ENCODE results near the gene PRSS27.
A peak's percentile ranks its signal among the peaks of the same experiment; 100 is the strongest.
"Not testable (repeated sequence)": the region's sequence is repeated elsewhere in the genome, so short reads cannot be mapped to it uniquely, and the experiment has no call there.

Gene PRSS27

DNA sequence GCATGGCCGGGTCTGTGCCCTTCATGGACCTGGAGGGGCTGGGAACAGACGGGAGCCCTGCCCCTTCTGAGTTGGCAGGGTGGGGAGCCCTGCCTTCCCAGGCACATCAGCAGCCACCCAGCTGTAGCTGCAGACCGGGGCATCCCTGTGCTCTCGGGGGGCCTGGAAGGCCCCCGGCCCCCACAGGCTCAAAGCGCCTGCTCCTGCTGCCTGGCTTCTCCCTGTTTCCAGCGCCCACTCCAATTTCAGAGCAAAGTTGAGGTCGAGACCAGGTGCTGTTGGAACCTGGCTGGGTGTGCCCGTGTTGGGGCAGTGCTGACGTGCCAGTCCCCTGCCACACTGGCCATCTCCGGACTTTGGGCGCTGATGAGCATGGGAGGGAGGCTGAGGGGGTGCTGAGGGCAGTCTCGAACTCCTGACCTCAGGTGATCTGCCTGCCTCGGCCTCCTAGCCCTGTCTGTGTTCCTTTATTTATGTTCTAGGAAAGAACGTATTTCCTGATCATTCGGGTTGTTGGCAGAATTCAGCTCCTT, 4.9 kb upstream of the PRSS27 start:
- DNase-seq (ENCODE audit: low read depth): no peak

- no peak for DNase-seq (ENCODE audit: low read depth)
These were observed 4.2 kb upstream of the PRSS27 start for GRCh38 chr16:2724088-2724676.

GRCh38 chr16:2721634-2722173, 1.7 kb upstream of the PRSS27 start:
- DNase-seq (ENCODE audit: low read depth): not testable (repeated sequence)

DNA sequence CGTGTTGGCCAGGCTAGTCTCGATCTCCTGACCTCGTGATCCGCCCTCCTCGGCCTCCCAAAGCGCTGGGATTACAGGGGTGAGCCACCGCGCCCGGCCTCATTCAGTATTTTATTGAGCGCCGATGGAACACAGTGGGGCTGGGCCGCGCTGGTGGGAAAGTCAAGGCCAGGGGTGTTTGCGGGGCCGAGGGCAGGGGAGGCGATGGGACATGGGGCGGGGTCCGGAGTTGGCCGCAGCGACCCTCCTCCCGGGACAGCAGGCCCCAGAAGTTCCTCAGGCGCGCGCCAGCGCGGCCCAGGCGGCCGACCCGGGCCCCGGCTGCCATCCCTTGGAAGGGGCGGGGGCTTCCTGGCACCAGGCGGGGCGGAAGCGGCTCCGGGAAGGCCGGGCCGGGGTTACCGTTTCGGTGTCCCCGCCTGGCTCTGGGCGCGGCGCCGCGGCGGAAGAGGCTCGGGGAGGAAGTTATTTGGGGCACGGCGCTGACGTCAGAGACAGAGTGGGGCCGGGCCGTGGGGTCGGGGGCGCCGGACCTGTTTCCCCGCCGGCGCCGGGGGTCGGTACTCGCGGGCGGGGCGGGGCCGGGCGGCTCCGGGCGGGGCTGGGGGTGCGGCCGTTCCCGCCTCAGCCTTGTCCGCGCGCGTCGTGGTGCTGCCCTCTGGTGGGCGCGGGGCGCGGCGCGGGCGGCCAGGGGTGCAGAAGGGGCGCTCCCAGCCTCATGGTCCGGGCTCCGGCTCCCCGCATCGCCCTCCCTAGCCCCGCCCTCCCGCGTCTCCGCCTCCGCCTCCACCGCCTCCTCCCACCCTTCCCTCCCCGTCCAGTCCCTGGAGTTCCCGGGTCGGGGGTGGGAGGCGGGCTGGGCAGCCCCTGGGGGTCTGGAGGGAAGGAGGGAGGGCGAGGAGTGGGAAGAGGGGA, 952 bp upstream of the PRSS27 start:
- peak; percentile 77 for DNase-seq (ENCODE audit: low read depth)

GRCh38 chr16:2719328-2720063, 528 bp downstream of the PRSS27 start:
- no peak for DNase-seq (ENCODE audit: low read depth)

GRCh38 chr16:2717383-2718263, 2.4 kb downstream of the PRSS27 start:
- no peak for DNase-seq (ENCODE audit: low read depth)

DNA sequence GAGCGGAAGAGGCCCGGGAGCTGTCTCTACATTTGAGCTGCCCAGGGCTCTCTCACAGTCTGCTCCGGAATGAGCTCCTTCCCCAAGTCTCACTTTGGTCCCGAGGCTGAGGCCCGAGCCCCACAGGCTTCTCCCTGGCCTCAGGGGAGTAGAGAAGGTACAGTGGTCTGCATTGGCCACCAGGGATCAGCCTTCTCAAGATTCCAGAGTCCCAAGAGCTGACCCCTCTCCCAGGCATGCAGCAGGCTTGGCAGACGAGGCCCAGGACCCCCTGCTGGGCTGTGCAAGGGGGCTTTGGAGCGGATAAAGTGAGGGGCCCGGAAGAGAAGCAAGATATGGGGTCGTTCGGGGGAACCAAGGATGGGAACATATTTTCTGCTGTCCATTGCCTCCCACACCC, 3.1 kb downstream of the PRSS27 start:
- DNase-seq (ENCODE audit: low read depth): no peak

DNA sequence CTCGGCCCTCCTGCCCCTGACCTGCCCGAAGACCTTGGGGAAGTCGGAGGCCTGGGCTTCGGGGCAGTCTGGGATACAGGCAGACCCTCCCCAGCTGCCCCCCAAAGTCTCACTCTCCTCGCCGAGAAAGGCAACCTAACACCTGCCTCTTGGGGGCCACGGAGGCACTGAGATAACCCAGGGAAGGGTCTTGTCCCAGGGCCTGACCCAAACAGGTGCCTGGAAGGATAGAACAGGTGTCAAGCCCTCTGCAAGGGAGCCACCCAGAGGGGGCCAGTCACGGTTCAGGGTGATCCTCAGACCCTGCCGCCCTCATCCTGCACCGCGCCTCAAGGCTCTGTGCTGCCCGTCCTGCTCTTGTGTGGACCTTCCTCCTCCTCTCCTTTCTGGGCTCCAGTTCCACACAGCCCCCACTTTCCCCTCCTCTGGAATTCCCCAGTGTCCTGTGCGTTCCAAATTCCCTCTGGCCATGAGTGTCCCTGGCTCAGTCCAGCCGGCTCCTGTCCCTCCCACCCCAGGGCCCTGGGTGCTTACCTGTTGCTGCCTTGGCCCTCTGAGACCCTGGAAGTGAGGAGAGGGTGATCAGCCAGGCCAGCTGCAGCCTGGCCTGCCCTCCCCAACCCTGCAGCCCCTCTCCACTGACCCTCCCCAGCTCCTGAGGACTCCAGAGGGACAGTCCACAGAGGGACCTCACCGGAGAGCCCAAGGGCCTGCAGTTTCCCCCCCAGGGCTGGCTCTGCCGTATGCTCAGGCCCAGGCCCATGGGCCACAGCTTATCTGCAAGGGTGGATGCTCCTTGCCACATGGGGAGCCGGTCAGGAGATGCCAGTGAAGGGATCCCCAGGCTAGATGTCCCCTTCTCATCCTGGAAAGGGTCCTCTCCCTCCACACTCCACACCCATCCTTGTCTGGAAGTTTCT, 3.8 kb downstream of the PRSS27 start:
- no peak for DNase-seq (ENCODE audit: low read depth)

GRCh38 chr16:2715519-2715918, 4.5 kb downstream of the PRSS27 start:
- peak; percentile 79 for DNase-seq (ENCODE audit: low read depth)

GRCh38 chr16:2715064-2715463, 5.0 kb downstream of the PRSS27 start:
- no peak for DNase-seq (ENCODE audit: low read depth)

- DNase-seq (ENCODE audit: low read depth): no peak
These were observed 5.8 kb downstream of the PRSS27 start for GRCh38 chr16:2713985-2714774.

DNA sequence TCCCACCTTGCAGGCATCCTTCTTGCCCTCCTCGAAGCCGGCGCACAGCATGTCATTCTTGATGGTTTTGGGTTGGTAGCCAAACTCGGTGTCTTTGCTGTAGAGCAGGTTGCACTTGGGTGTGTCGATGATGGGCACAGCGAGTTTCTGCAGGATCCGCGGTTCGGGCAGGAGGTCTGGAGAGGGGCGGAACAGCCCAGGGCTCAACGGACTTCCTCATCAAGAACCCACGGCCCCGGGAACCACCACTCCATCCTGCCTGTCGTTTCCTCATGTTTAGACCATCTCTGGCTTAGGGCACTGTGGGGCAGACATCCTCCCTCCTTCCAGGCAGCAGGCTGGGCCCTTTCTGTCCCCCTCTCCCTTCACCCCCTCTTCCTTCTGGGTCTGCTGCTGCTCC, 6.5 kb downstream of the PRSS27 start:
- DNase-seq (ENCODE audit: low read depth): no peak

DNA sequence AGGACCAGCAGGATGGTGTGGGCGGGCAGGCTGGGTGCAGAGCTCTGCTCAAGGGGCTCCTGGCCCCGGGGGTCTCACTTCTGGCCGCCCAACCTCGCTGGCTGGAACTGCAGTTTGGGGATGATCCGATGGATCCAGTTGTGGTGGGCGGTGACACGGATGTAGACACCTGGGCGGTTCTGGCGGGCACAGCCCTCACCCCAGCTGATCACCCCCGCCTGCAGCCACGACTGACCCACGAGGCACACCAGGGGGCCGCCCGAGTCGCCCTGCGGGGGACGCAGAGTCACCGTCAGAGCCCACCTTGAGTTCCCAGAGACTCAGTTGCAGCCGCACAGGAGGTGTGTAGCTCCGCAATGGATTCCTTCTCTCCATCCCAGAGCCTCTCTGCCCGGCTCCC, 7.5 kb downstream of the PRSS27 start:
- DNase-seq (ENCODE audit: low read depth): no peak

DNA sequence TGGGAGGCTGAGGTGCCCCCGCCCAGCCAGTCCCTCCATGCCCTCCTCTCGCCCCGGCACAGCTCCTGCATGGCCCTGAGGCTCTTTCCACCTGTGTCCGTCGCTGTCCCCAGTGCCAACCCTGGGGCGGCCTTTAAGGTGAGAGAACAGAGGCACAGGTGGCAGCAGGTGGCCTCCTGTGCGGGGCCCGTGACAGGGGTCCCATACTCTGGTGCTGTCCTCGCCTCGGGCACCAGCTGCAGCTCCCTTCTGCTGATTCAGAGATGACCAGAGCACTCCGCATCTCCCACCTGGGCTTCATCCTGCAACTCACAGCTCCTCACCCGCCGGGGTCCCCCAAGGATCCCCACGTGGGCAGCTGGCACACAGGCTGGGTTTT, 8.0 kb downstream of the PRSS27 start:
- DNase-seq (ENCODE audit: low read depth): no peak

GRCh38 chr16:2711370-2712062, 8.5 kb downstream of the PRSS27 start:
- no peak for DNase-seq (ENCODE audit: low read depth)

- DNase-seq (ENCODE audit: low read depth): no peak
These were observed 9.3 kb downstream of the PRSS27 start for GRCh38 chr16:2710711-2711231.

GRCh38 chr16:2710021-2710710, 9.9 kb downstream of the PRSS27 start:
- no peak for DNase-seq (ENCODE audit: low read depth)

GRCh38 chr16:2709588-2709984, 10.4 kb downstream of the PRSS27 start:
- DNase-seq (ENCODE audit: low read depth): no peak

All from activated gamma-delta T cell treated with anti-CD3 and anti-CD28 coated beads, Interleukin-2, amount 50 U/mL, for 16 hours (primary cell).